Osteoblast (primary cell): ENCODE data around the gene PRSS35. TPM values are rescaled to one million over a fixed set of nuclear protein-coding genes. Genes with fewer than 3 reads are reported as not detected.

Experiments
- DNase-seq: peaks from one replicate; pipeline ENCODE4 v3.0.0; 2011; ENCODE audit warnings: low spot score, mixed read lengths; ENCODE audit not compliant: insufficient read length; ENCODE audit errors: missing footprints
- H2AFZ ChIP-seq: 2 replicates; pipeline ENCODE4 v1.6.0; 2011; ENCODE audit warnings: mild to moderate bottlenecking, low read length
- H3K27ac ChIP-seq: 2 replicates; pipeline ENCODE4 v1.5.1; 2011; ENCODE audit warnings: mild to moderate bottlenecking, low read depth, low read length, moderate library complexity
- H3K27me3 ChIP-seq: 2 replicates; pipeline ENCODE4 v1.6.0; 2012; ENCODE audit warnings: mild to moderate bottlenecking, control low read depth, inconsistent platforms, low read length, moderate library complexity; ENCODE audit not compliant: insufficient read depth
- H3K36me3 ChIP-seq: 2 replicates; pipeline ENCODE4 v1.5.1; 2011; ENCODE audit warnings: mild to moderate bottlenecking, low read length, control low read depth, moderate library complexity; ENCODE audit not compliant: insufficient read depth
- H3K4me1 ChIP-seq: 2 replicates; pipeline ENCODE4 v1.5.1; 2011; ENCODE audit warnings: mild to moderate bottlenecking, low read length, control low read depth, moderate library complexity; ENCODE audit not compliant: insufficient read depth
- H3K4me2 ChIP-seq: 2 replicates; pipeline ENCODE4 v1.6.0; 2011; ENCODE audit warnings: mild to moderate bottlenecking, low read length; ENCODE audit not compliant: insufficient read depth
- H3K4me3 ChIP-seq: fragments of 200-600 bp; sonication (generic); 3 replicates; pipeline ENCODE4 v1.5.1; 2012; ENCODE audit warnings: mild to moderate bottlenecking, low read length, inconsistent platforms; ENCODE audit not compliant: insufficient read depth
- H3K79me2 ChIP-seq: 2 replicates; pipeline ENCODE4 v1.6.0; 2012; ENCODE audit warnings: mild to moderate bottlenecking, low read length, control low read depth, inconsistent platforms; ENCODE audit not compliant: insufficient read depth
- H3K9me3 ChIP-seq: 2 replicates; pipeline ENCODE4 v1.5.1; 2011; ENCODE audit warnings: low read depth, low read length, control low read depth
- H4K20me1 ChIP-seq: 2 replicates; pipeline ENCODE4 v1.6.0; 2012; ENCODE audit warnings: mild to moderate bottlenecking, low read length, control low read depth; ENCODE audit not compliant: insufficient read depth
- total RNA-seq: library from RNA; depleted of rRNA; stranded (reverse); fragments of >200 nt; gene quantifications from 2 replicates; pipeline ENCODE4 v1.2.3, GENCODE V29; 2012
- TF ChIP-seq, protein P1 (sequence below): IDR thresholded peaks from 2 replicates; pipeline ENCODE4 v1.5.1; 2011; ENCODE audit warnings: mild to moderate bottlenecking, low read depth, low read length, moderate library complexity; ENCODE audit errors: extremely low read depth

Gene PRSS35
- total RNA-seq, 1 donor = 1.1 TPM

DNA sequence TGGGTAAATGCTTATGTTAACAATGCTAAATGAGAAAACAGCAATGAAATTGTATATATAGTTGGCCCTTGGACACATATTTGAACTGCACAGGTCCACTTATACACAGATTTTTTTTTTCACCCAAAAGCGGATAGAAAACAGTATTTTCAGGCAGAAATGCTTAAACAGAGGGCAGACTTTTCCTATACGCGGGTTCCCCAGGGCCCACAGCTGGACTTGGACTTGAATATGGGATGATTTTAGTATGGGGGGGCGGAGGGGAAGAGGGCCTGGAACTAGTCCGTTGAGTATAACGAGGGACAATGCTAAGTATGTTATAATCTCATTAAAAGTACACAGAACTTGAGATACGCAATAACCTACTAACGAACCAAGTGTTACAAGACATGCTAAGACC is 1.1 kb upstream of the PRSS35 start:
- no peak for DNase-seq
- Histone ChIP-seq H3K4me3 (no peak overlapping the region), H3K27me3 (no peaks in the 10 kb centered on the region), H3K27ac (no peak overlapping the region), H3K79me2 (no peaks in the 10 kb centered on the region), H3K4me2 (no peak overlapping the region), H3K4me1 (peaks cover 3% of the 10 kb centered on the region), H2AFZ (no peak overlapping the region), H4K20me1 (no peaks in the 10 kb centered on the region), H3K9me3 (no peaks in the 10 kb centered on the region), H3K36me3 (no peaks in the 10 kb centered on the region)
- TF ChIP-seq, protein P1, sequence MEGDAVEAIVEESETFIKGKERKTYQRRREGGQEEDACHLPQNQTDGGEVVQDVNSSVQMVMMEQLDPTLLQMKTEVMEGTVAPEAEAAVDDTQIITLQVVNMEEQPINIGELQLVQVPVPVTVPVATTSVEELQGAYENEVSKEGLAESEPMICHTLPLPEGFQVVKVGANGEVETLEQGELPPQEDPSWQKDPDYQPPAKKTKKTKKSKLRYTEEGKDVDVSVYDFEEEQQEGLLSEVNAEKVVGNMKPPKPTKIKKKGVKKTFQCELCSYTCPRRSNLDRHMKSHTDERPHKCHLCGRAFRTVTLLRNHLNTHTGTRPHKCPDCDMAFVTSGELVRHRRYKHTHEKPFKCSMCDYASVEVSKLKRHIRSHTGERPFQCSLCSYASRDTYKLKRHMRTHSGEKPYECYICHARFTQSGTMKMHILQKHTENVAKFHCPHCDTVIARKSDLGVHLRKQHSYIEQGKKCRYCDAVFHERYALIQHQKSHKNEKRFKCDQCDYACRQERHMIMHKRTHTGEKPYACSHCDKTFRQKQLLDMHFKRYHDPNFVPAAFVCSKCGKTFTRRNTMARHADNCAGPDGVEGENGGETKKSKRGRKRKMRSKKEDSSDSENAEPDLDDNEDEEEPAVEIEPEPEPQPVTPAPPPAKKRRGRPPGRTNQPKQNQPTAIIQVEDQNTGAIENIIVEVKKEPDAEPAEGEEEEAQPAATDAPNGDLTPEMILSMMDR = no peak

DNA sequence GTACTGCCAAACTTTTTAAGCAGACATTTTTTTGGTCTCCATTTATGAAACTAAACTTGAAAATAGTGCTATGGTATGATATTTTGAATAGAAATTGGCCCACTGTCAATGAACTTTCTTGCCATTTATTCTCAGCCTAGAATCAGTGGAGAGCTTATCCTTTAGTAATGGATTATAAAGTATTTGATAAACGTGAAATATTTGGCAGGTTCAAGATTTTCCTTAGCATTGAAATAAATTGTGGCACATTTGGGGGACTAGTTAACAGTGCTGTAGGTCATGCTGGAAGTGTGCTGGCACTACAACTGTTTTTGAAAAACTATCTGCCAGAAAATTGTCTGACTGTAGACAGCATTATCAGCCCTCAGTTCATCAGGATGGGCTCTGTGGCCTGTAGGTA is 2.1 kb downstream of the PRSS35 start:
- DNase-seq = no peak
- H2AFZ ChIP-seq = no peak overlapping the region
- no peak overlapping the region for H3K4me2 ChIP-seq
- TF ChIP-seq, protein P1 = no peak
- H3K27ac ChIP-seq = no peak overlapping the region
- H3K4me3 ChIP-seq = no peak overlapping the region
- peaks cover 15% of the 10 kb centered on the region for H3K4me1 ChIP-seq
- H3K79me2 ChIP-seq = no peaks in the 10 kb centered on the region
- no peaks in the 10 kb centered on the region for H3K9me3 ChIP-seq
- no peaks in the 10 kb centered on the region for H3K27me3 ChIP-seq
- no peaks in the 10 kb centered on the region for H4K20me1 ChIP-seq
- H3K36me3 ChIP-seq = no peaks in the 10 kb centered on the region

DNA sequence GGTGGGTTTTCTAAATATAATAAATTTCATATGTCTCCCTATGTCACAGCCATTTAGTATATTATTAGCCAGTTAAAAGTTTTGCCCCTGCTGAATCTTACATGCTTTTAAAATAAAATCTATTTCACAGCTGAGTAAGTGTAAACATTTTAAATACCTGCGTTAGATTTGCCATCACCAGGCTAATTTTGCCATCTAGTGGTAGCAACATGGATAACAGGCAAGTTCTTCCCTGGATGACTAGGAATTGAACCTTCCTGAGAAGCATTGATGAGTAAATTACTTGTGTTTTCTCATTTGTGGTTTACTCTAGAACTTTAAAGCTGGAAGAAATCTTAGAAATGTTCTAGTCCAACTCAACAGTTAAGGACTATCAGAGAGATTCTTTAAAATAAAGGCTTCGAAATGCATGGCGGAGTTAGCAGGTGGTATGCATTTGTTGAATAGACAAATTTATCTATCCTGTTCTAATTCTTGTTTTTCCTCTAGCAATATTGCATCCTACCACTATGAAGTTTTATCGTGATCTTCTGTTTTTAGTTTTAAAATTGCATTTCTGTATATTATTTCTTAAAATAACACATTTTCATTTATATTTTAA is 2.6 kb downstream of the PRSS35 start:
- Histone ChIP-seq H3K4me1 (peaks cover 16% of the 10 kb centered on the region), H3K9me3 (no peaks in the 10 kb centered on the region), H2AFZ (no peak overlapping the region), H4K20me1 (no peaks in the 10 kb centered on the region), H3K27ac (no peak overlapping the region), H3K4me2 (no peak overlapping the region), H3K79me2 (no peaks in the 10 kb centered on the region), H3K4me3 (no peak overlapping the region), H3K36me3 (no peaks in the 10 kb centered on the region), H3K27me3 (no peaks in the 10 kb centered on the region)
- peak; percentile 52 for DNase-seq
- TF ChIP-seq, protein P1 = peak; percentile 88

DNA sequence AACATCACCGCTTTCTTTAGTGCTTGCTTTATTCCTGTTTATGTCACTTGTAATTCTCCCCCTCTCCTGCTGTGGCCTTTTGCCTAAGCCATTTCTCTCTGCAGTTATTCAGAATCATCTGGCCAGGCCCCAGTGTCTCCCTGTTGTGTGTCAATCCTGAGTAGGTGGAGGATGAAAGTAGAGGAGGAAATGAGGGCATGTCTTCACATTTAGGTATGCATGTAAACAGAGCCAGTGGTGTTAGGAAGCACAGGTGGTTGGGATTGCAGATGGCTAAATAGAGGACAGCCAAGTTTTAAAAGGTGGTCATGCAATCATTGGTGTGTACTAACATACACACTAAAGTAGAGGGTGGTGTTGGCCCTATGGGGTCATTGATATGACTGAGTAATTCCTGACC is 5.2 kb downstream of the PRSS35 start:
- Histone ChIP-seq H3K79me2 (no peaks in the 10 kb centered on the region), H3K4me1 (peaks cover 13% of the 10 kb centered on the region), H3K4me3 (no peak overlapping the region), H3K4me2 (no peak overlapping the region), H3K27me3 (no peaks in the 10 kb centered on the region), H3K9me3 (no peaks in the 10 kb centered on the region), H3K36me3 (no peaks in the 10 kb centered on the region), H4K20me1 (no peaks in the 10 kb centered on the region), H3K27ac (no peak overlapping the region), H2AFZ (no peak overlapping the region)
- DNase-seq = no peak
- TF ChIP-seq, protein P1 = no peak
